ENCODE measurements around the gene MPST.

DNA sequence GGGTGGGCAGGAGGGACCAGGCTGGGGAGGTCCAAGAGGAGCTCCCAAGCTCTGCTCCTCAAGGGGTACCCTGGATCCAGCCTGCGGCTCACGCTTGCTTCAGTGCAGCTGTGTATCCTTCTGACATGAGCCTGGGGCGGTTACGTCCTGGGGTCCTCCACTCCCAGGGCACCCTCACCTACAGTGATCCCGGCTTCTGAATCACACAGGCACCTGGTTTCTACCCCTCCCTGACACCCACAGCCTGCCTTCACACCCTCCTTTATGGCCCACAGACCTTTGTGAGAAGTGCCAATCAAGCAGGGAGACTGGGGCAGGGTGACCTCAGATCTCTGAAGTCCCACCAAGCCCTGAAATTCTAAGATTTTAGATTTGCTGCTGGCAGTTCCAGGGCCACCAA is 1.5 kb downstream of the MPST start:
- no peak for TF ChIP-seq POLR2A (IDR thresholded peaks at IDR 0.05)
- TF ChIP-seq, protein P1, sequence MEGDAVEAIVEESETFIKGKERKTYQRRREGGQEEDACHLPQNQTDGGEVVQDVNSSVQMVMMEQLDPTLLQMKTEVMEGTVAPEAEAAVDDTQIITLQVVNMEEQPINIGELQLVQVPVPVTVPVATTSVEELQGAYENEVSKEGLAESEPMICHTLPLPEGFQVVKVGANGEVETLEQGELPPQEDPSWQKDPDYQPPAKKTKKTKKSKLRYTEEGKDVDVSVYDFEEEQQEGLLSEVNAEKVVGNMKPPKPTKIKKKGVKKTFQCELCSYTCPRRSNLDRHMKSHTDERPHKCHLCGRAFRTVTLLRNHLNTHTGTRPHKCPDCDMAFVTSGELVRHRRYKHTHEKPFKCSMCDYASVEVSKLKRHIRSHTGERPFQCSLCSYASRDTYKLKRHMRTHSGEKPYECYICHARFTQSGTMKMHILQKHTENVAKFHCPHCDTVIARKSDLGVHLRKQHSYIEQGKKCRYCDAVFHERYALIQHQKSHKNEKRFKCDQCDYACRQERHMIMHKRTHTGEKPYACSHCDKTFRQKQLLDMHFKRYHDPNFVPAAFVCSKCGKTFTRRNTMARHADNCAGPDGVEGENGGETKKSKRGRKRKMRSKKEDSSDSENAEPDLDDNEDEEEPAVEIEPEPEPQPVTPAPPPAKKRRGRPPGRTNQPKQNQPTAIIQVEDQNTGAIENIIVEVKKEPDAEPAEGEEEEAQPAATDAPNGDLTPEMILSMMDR (IDR thresholded peaks at IDR 0.05 in 4 of 5, conservative IDR thresholded peaks at IDR 0.05 in 1 of 5), result no peak
